H1 (cell line): Measurements from ENCODE around the gene TANC1. TPM values are rescaled to one million over a fixed set of nuclear protein-coding genes. Genes with fewer than 3 reads are reported as not detected.

Experiments used
- EGR1 ChIP-seq: IDR thresholded peaks from 2 replicates; pipeline ENCODE4 v1.6.1; 2011; ENCODE audit warnings: low read depth, low read length, borderline replicate concordance
- FOSL1 ChIP-seq: IDR thresholded peaks from 2 replicates; pipeline ENCODE4 v1.6.1; 2011; ENCODE audit warnings: mild to moderate bottlenecking, low read depth, low read length, moderate library complexity; ENCODE audit not compliant: insufficient read depth
- POLR2A ChIP-seq, 2 experiments: IDR thresholded peaks; 1 replicate in 1 of 2; 2 replicates in 1 of 2; pipeline ENCODE4 v1.6.1; 2011; ENCODE audit warnings: low read depth in 2 of 2, low read length in 2 of 2, mild to moderate bottlenecking in 2 of 2; ENCODE audit errors: control extremely low read depth in 1 of 2
- SAP30 ChIP-seq: fragments of 300-600 bp; sonication (generic); IDR thresholded peaks from 2 replicates; pipeline ENCODE4 v1.7.1; 2012; ENCODE audit warnings: low read length, moderate library complexity, mild to moderate bottlenecking, inconsistent platforms; ENCODE audit not compliant: insufficient read depth, insufficient replicate concordance
- SUZ12 ChIP-seq: fragments of 200-600 bp; sonication (generic); IDR thresholded peaks from 2 replicates; pipeline ENCODE4 v1.6.1; 2012; ENCODE audit warnings: mild to moderate bottlenecking, inconsistent platforms, low read length, moderate library complexity, mixed read lengths
- TAF1 ChIP-seq: IDR thresholded peaks from 2 replicates; pipeline ENCODE4 v1.6.1; 2011; ENCODE audit warnings: mild to moderate bottlenecking, low read depth, low read length
- TBP ChIP-seq: IDR thresholded peaks from 2 replicates; pipeline ENCODE4 v1.6.1; 2011; ENCODE audit warnings: low read depth, low read length, improper control_type of control experiment
- TEAD4 ChIP-seq: IDR thresholded peaks from 2 replicates; pipeline ENCODE4 v1.6.1; 2012; ENCODE audit warnings: low read depth, low read length, inconsistent platforms, mixed read lengths
- USF2 ChIP-seq: IDR thresholded peaks from 2 replicates; pipeline ENCODE4 v1.6.1; 2011; ENCODE audit warnings: low read length, improper control_type of control experiment
- microRNA-seq, 2 experiments: library from miRNA; unstranded; fragments of <30 nt; microRNA quantifications; one replicate each; pipeline versions ENCODE4 to v1.2.0, GENCODE V29; 2016 to 2020; ENCODE audit warnings: borderline microRNAs expressed in 2 of 2, borderline number of aligned reads in 2 of 2, borderline replicate concordance in 1 of 2
- polyA plus RNA-seq, 7 experiments: library from polyadenylated mRNA; depleted of rRNA in 3 of 7; stranded (reverse) in 5 of 7; unstranded in 2 of 7; fragments of >200 nt in 5 of 7; fragments of 200-250 nt in 2 of 7; gene quantifications; 1 replicate in 5 of 7; 2 replicates in 1 of 7; 4 replicates in 1 of 7; pipeline versions ENCODE4 v1.2.1 to v1.2.3, GENCODE V29; 2011 to 2013; ENCODE audit warnings: missing spikeins in 2 of 7, mixed read lengths in 2 of 7
- small RNA-seq: library from polyadenylated mRNA; stranded (forward); fragments of <200 nt; extraction: miRNeasy Mini kit (QIAGEN cat#:217004); gene quantifications from one replicate; pipeline ENCODE3, GENCODE V24; 2013; ENCODE audit not compliant: insufficient read depth
- total RNA-seq: library from RNA; stranded (reverse); fragmentation: NEBNext Ultra II Directional; extraction: Animal tissue kit (Norgen Biotek cat#: 25700); gene quantifications from 2 replicates; pipeline ENCODE4 v1.2.1, GENCODE V29; 2021

The TANC1 gene
- total and polyA plus RNA-seq, 2 of the 8 experiments (the other 6 are each of a cell fraction or from before 2014, with no cell fraction given): 4.1 to 7.6 TPM

- no peak for TF ChIP-seq POLR2A (IDR thresholded peaks at IDR 0.05; ENCODE audit: control extremely low read depth in 1 of 2, low read depth in 2 of 2, low read length in 2 of 2)
- TF ChIP-seq USF2: no peak
- TF ChIP-seq EGR1: no peak
- no peak for TF ChIP-seq TAF1
- TF ChIP-seq SAP30: no peak
- TF ChIP-seq SUZ12: no peak
- TF ChIP-seq FOSL1: no peak
- TF ChIP-seq TBP: no peak
- TF ChIP-seq TEAD4: no peak
Observed at GRCh38 chr2:159281002-159281401, 312.6 kb downstream of the TANC1 start (continued).

Small RNA genes within 50 kb of the gene (microRNA-seq; reads per million reads assigned to microRNA genes)
- gene MIR6888: 0 reads per million in 2 experiments

Small RNA genes within 50 kb of the gene (small RNA-seq; reads per million reads assigned to genes)
- gene MIR6888: not detected
- not detected for gene RNU2-21P
- not detected for gene RNU6-580P

Other genes with a start within 250 kb of the TANC1 start
- gene DAPL1, start 173.3 kb upstream of the TANC1 start, total RNA-seq: not detected in 2 replicates
- not detected in 2 replicates for gene DAPL1, start 173.3 kb upstream of the TANC1 start, polyA plus RNA-seq (2011; rRNA removed)